Testis (tissue), 3 donors: ENCODE results near the gene MRPL43. TPM values are rescaled to one million over a fixed set of nuclear protein-coding genes. Genes with fewer than 3 reads are reported as not detected.
A peak's percentile ranks its signal among the peaks of the same experiment; 100 is the strongest.

Experiments
- DNase-seq: peaks from one replicate; pipeline ENCODE4 v3.0.0-alpha.2; 2019
- H3K27ac ChIP-seq, 2 donors: fragments of 200-600 bp; sonication (generic); one replicate each; pipeline ENCODE4 v1.5.1; 2019
- H3K27me3 ChIP-seq: fragments of 200-600 bp; sonication (generic); one replicate; pipeline ENCODE4 v1.5.1; 2019
- H3K36me3 ChIP-seq: fragments of 200-600 bp; sonication (generic); one replicate; pipeline ENCODE4 v1.5.1; 2017; ENCODE audit warnings: low read depth; ENCODE audit errors: missing control alignments
- H3K4me1 ChIP-seq: fragments of 200-600 bp; sonication (generic); one replicate; pipeline ENCODE4 v1.5.1; 2019
- H3K4me3 ChIP-seq, 2 donors: fragments of 200-600 bp; sonication (generic); one replicate each; pipeline ENCODE4 v1.5.1; 2017 to 2019
- H3K9me3 ChIP-seq: fragments of 200-600 bp; sonication (generic); one replicate; pipeline ENCODE4 v1.5.1; 2017
- CTCF ChIP-seq, 3 experiments: fragments of 450-650 bp in 2 of 3; fragments of 200-600 bp in 1 of 3; sonication (generic) in 1 of 3; IDR thresholded peaks; one replicate each; pipeline ENCODE4 v1.5.1; 2016 to 2019; ENCODE audit warnings: antibody characterized with exemption in 3 of 3, mild to moderate bottlenecking in 2 of 3, moderate library complexity in 1 of 3
- POLR2A ChIP-seq: fragments of 450-650 bp; IDR thresholded peaks from one replicate; pipeline ENCODE4 v1.6.1; 2017; ENCODE audit warnings: antibody characterized with exemption, mild to moderate bottlenecking, moderate library complexity
- WGBS, 2 donors: methylation state at CpG; one replicate each; pipeline ENCODE4 v1.1.5; 2018; 5-methylcytosine and 5-hydroxymethylcytosine counted together
- intact Hi-C: fragments of 100-400 bp; cut with DNase I; formaldehyde crosslinking; loops from one replicate; pipeline ENCODE4 v1.15.1; 2023; ENCODE audit warnings: low total_unique reads
- polyA plus RNA-seq: library from polyadenylated mRNA; stranded (reverse); fragments of 350-450 nt; fragmentation: Illumina TruSeq; extraction: RNeasy Lipid Tissue Mini Kit (QIAGEN cat#74804); gene quantifications from one replicate; pipeline ENCODE4 v1.2.3, GENCODE V29; 2014; ENCODE audit warnings: low read depth, low replicate concordance; ENCODE audit not compliant: insufficient read depth
- total RNA-seq, 2 donors: library from RNA; depleted of rRNA; stranded (reverse); fragments of >200 nt; gene quantifications; one replicate each; pipeline ENCODE4 v1.2.3, GENCODE V29; 2016

MRPL43 gene
- total and polyA plus RNA-seq, 3 donors from 2014 or later, result 123 to 199 (median 124) TPM

GRCh38 chr10:101033276-101033675, 46.0 kb upstream of the MRPL43 start:
- no peak for TF ChIP-seq CTCF (IDR thresholded peaks at IDR 0.05)
- no peak for TF ChIP-seq POLR2A
- WGBS, 2 donors, result 77 to 81% methylated on average over 3 of the region's 3 CpGs
- peak overlapping the region; percentile 72 to 73 for H3K4me3 ChIP-seq
- peak overlapping the region; percentile 93 to 98 for H3K27ac ChIP-seq
- no peaks in the 10 kb centered on the region for H3K36me3 ChIP-seq
- DNase-seq, result no peak
- H3K27me3 ChIP-seq, result no peaks in the 10 kb centered on the region
- peaks cover 11% of the 10 kb centered on the region for H3K4me1 ChIP-seq
- no peaks in the 10 kb centered on the region for H3K9me3 ChIP-seq
- intact Hi-C loops, result no loop called here

- intact Hi-C loops, result no loop called here
- Histone ChIP-seq H3K4me1 (peaks cover 11% of the 10 kb centered on the region), H3K27me3 (no peaks in the 10 kb centered on the region), H3K36me3 (no peaks in the 10 kb centered on the region), H3K4me3 (peak overlapping the region; percentile 72 to 73), H3K27ac (peak overlapping the region; percentile 93 to 98), H3K9me3 (no peaks in the 10 kb centered on the region)
- TF ChIP-seq CTCF (IDR thresholded peaks at IDR 0.05) (no peak), POLR2A (no peak)
- WGBS, 2 donors, result 12 to 25% methylated on average over 6 of the region's 6 CpGs
- no peak for DNase-seq
Observed at GRCh38 chr10:101032637-101033224, 45.4 kb upstream of the MRPL43 start.

- peak; percentile 48 for TF ChIP-seq POLR2A
- no peak for TF ChIP-seq CTCF (IDR thresholded peaks at IDR 0.05)
- peak overlapping the region; percentile 93 to 98 for H3K27ac ChIP-seq
- WGBS, 2 donors, result 0% methylated on average over 5 to 47 of the region's 47 CpGs
- peaks cover 11% of the 10 kb centered on the region for H3K4me1 ChIP-seq
- DNase-seq, result peak; percentile 85
- no peaks in the 10 kb centered on the region for H3K27me3 ChIP-seq
- intact Hi-C loops, result no loop called here
- H3K4me3 ChIP-seq, result peak overlapping the region; percentile 72 to 73
- H3K9me3 ChIP-seq, result no peaks in the 10 kb centered on the region
- no peaks in the 10 kb centered on the region for H3K36me3 ChIP-seq
Observed at GRCh38 chr10:101031796-101032636, 44.7 kb upstream of the MRPL43 start.

- DNase-seq, result peak; percentile 98
- no peaks in the 10 kb centered on the region for H3K27me3 ChIP-seq
- peak within 1 kb of the TSS; percentile 93 to 98 for H3K27ac ChIP-seq
- intact Hi-C loops, result no loop called here
- no peaks in the 10 kb centered on the region for H3K36me3 ChIP-seq
- TF ChIP-seq POLR2A (no peak), CTCF (IDR thresholded peaks at IDR 0.05) (no peak)
- H3K9me3 ChIP-seq, result no peaks in the 10 kb centered on the region
- H3K4me1 ChIP-seq, result peaks cover 11% of the 10 kb centered on the region
- H3K4me3 ChIP-seq, result peak within 1 kb of the TSS; percentile 72 to 73
- 0% methylated on average over 8 to 38 of the region's 38 CpGs for WGBS, 2 donors
Observed at GRCh38 chr10:101031128-101031795, 44.0 kb upstream of the MRPL43 start, which contains the start of the genes PDZD7 and SFXN3. PDZD7 (minus strand) TSS chr10:101031129; CDS start chr10:101030219, 910 bp downstream. SFXN3 (plus strand) TSS chr10:101031234; CDS start chr10:101034695, 3,461 bp downstream.
